Mucosa of descending colon (tissue), 3 donors: ENCODE measurements around the gene FARP1. TPM values are rescaled to one million over a fixed set of nuclear protein-coding genes. Genes with fewer than 3 reads are reported as not detected.

Experiments
- ATAC-seq: fragments of 200-7000 bp; cut with Tn5 transposase; one replicate; pipeline ENCODE4 v1.9.1; 2020; ENCODE audit warnings: mild to moderate bottlenecking, moderate library complexity
- DNase-seq, 3 donors: peaks; one replicate each; pipeline ENCODE4 v3.0.0-alpha.2; 2020
- H3K36me3 ChIP-seq: fragments of 200-600 bp; one replicate; pipeline ENCODE4 v1.8.0; 2021; ENCODE audit warnings: low read depth, mild to moderate bottlenecking
- H3K4me1 ChIP-seq: fragments of 200-600 bp; one replicate; pipeline ENCODE4 v1.8.0; 2021; ENCODE audit warnings: low read depth, mild to moderate bottlenecking
- H3K4me3 ChIP-seq: fragments of 200-600 bp; one replicate; pipeline ENCODE4 v1.8.0; 2021; ENCODE audit warnings: mild to moderate bottlenecking
- H3K9me3 ChIP-seq: fragments of 200-600 bp; one replicate; pipeline ENCODE4 v1.8.0; 2021; ENCODE audit warnings: mild to moderate bottlenecking
- intact Hi-C, 2 donors: fragments of 100-400 bp; cut with DNase I in 1 of 2; cut with micrococcal nuclease in 1 of 2; formaldehyde crosslinking; loops; one replicate each; pipeline versions ENCODE4 v1.11.0 to v1.11.1; 2022; cut with DNase I, micrococcal nuclease
- long read RNA-seq, 2 donors: library from polyadenylated mRNA; unstranded; transcript quantifications; one replicate each; pipeline ENCODE4 v2.0.0, GENCODE V29; 2019 to 2021
- total RNA-seq, 3 donors: library from RNA; stranded (reverse); fragmentation: NEBNext Ultra II Directional in 2 of 3; extraction: Animal tissue kit (Norgen Biotek cat#: 25700) in 2 of 3; gene quantifications; one replicate each; pipeline versions ENCODE4 v1.2.1 to v1.2.4, GENCODE V29; 2021 to 2023
- TF ChIP-seq, protein P1 (sequence below): fragments of 200-600 bp; IDR thresholded peaks from one replicate; pipeline ENCODE4 v1.8.0; 2022; ENCODE audit warnings: antibody characterized with exemption, mild to moderate bottlenecking
- donor health status: DM: no; HTN: no; CAD: no; lungs with moderate emphysema.
- donor health status: DM: no; HTN: no; CAD: no.
- donor health status: DM: no; HTN: yes; CAD: no.

Gene FARP1
- 100 to 1,000 TPM in 1 of 3 donors, 10 to 100 TPM in 2; 44.4 to 111 (median 53.6) TPM for total RNA-seq
- long read RNA-seq, donor 1, full-length matches to known transcripts: 17 of 48 reads
- long read RNA-seq, donor 1, partial matches to known transcripts: 22 of 48 reads
- long read RNA-seq, donor 1, other reads (novel, unspliced or antisense): 9 of 48 reads
- long read RNA-seq, donor 2, full-length matches to known transcripts: 2 of 4 reads
- long read RNA-seq, donor 2, partial matches to known transcripts: 1 of 4 reads
- long read RNA-seq, donor 2, other reads (novel, unspliced or antisense): 1 of 4 reads

GRCh38 chr13:98142380-98143156 lies at the start of gene FARP1:
Gene FARP1, plus strand, starts transcription at chr13:98143094. Its CDS starts 70,149 bp downstream, at chr13:98213243.
- TF ChIP-seq, protein P1, sequence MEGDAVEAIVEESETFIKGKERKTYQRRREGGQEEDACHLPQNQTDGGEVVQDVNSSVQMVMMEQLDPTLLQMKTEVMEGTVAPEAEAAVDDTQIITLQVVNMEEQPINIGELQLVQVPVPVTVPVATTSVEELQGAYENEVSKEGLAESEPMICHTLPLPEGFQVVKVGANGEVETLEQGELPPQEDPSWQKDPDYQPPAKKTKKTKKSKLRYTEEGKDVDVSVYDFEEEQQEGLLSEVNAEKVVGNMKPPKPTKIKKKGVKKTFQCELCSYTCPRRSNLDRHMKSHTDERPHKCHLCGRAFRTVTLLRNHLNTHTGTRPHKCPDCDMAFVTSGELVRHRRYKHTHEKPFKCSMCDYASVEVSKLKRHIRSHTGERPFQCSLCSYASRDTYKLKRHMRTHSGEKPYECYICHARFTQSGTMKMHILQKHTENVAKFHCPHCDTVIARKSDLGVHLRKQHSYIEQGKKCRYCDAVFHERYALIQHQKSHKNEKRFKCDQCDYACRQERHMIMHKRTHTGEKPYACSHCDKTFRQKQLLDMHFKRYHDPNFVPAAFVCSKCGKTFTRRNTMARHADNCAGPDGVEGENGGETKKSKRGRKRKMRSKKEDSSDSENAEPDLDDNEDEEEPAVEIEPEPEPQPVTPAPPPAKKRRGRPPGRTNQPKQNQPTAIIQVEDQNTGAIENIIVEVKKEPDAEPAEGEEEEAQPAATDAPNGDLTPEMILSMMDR: peak; percentile 57
- no peaks in the 10 kb centered on the region for H3K36me3 ChIP-seq
- no peaks in the 10 kb centered on the region for H3K9me3 ChIP-seq
- DNase-seq (peak; percentile 78 to 90 (median 82)), ATAC-seq (peak; percentile 95)
- H3K4me1 ChIP-seq: no peaks in the 10 kb centered on the region
- intact Hi-C loops: no loop called here
- H3K4me3 ChIP-seq: peak within 1 kb of the TSS; percentile 74

DNA sequence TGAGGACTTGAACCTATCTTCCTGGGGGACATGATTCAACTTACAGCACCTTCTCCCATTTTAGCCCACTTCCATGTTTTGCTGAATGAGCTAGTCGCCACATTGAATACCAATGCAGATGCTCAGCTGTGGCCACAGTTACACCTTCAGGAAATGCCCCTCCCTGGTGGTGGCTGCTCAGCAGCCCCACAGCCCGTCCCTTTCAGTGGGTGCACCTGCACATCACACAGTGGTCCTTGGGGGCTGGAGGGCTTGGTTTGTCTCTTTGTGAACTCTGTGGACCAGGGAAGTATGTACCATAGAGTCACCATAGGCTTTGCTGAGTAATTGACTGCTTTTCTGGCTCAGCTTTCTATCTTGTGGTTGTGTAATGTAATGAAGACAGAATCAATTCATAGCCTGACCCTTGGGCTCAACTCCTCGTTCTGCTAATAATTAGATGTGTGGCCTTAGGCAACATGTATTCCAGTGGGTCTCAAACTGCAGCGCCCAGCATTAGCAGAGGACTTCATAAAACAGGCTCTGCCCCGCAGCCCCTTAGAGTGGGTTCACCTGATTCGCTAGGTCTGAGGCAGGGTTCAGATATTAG lies 48.1 kb upstream of the FARP1 start:
- intact Hi-C loops: no loop called here
- ATAC-seq (no peak), DNase-seq (no peak)

DNA sequence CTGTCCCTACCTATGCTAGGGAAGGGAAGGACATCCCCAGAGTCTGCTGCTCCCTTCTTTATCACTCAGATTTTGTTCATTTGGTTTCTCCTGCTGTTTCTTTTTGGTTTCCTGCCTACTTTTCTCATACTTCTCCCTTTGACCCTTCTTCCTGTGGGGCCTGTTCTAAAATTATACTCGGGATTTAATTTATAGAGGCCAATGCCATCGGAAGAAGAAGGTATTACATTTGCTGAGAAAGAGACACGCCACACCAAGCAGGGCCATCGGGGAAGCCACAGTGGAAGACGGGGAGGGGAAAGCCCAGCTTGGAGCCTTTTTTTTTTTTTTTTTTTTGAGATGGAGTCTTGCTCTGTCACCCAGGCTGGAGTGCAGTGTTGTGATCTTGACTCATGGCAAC lies 46.8 kb upstream of the FARP1 start:
- Histone ChIP-seq H3K36me3 (no peaks in the 10 kb centered on the region), H3K4me1 (no peaks in the 10 kb centered on the region), H3K9me3 (no peaks in the 10 kb centered on the region), H3K4me3 (no peak overlapping the region)
- TF ChIP-seq, protein P1: no peak
- DNase-seq: no peak
- intact Hi-C loops: no loop called here
- ATAC-seq: no peak

More for the DNA sequence above, 48.1 kb upstream of the FARP1 start:
- Histone ChIP-seq H3K4me1 (no peaks in the 10 kb centered on the region), H3K36me3 (no peaks in the 10 kb centered on the region), H3K4me3 (no peak overlapping the region), H3K9me3 (no peaks in the 10 kb centered on the region)
- TF ChIP-seq, protein P1: no peak

DNA sequence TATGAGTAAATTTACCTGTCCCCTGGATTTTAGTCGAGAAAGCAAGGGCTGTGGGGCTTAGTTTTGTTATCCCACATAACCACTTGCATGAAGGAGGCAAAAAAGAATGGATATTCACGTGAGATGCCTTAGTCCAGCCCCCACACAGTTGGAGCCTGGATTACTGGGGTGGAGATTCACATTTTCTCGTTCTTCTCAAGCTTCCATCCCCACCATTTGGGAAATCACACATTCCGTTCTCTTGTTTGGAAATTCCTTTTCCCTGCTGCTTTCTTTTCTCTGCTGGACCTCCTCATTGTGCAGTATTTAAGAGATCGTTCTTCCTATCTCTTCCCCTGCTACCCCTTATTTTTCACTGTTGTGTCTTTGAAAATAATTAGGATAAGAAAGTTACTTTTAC lies 45.1 kb upstream of the FARP1 start:
- DNase-seq (no peak), ATAC-seq (no peak)
- intact Hi-C loops: no loop called here
- Histone ChIP-seq H3K9me3 (no peaks in the 10 kb centered on the region), H3K4me1 (no peaks in the 10 kb centered on the region), H3K36me3 (no peaks in the 10 kb centered on the region), H3K4me3 (no peak overlapping the region)
- TF ChIP-seq, protein P1: no peak

DNA sequence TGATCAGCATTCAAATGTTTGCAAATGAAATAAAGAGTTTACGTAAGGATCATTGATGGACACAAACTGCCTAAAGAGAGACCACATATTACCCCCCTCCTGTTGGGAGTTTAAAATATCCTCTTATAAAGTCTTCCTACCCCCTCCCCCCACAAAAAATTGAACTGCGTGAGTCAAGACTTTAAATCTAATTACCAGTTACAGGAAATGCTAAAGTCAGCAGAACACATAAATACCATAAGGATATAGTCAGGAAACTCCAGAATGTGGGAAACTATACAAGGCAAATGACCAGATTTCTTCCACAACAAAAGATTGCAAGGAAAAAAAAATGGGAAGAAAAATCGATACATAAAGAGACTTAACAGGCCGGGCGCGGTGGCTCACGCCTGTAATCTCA lies 44.4 kb upstream of the FARP1 start:
- Histone ChIP-seq H3K4me3 (no peak overlapping the region), H3K9me3 (no peaks in the 10 kb centered on the region), H3K36me3 (no peaks in the 10 kb centered on the region), H3K4me1 (no peaks in the 10 kb centered on the region)
- intact Hi-C loops: no loop called here
- TF ChIP-seq, protein P1: no peak
- DNase-seq: no peak
- ATAC-seq: no peak
